Activated CD4-positive, alpha-beta T cell treated with anti-CD3 and anti-CD28 coated beads, Interleukin-2, amount 50 U/mL, for 16 hours (primary cell): ENCODE results near the gene RASAL3.
"Not testable (repeated sequence)": the region's sequence is repeated elsewhere in the genome, so short reads cannot be mapped to it uniquely, and the experiment has no call there.

ENCODE experiments used
- DNase-seq: peaks from one replicate; pipeline ENCODE4 v3.0.0-alpha.2; 2020

RASAL3 gene

DNA sequence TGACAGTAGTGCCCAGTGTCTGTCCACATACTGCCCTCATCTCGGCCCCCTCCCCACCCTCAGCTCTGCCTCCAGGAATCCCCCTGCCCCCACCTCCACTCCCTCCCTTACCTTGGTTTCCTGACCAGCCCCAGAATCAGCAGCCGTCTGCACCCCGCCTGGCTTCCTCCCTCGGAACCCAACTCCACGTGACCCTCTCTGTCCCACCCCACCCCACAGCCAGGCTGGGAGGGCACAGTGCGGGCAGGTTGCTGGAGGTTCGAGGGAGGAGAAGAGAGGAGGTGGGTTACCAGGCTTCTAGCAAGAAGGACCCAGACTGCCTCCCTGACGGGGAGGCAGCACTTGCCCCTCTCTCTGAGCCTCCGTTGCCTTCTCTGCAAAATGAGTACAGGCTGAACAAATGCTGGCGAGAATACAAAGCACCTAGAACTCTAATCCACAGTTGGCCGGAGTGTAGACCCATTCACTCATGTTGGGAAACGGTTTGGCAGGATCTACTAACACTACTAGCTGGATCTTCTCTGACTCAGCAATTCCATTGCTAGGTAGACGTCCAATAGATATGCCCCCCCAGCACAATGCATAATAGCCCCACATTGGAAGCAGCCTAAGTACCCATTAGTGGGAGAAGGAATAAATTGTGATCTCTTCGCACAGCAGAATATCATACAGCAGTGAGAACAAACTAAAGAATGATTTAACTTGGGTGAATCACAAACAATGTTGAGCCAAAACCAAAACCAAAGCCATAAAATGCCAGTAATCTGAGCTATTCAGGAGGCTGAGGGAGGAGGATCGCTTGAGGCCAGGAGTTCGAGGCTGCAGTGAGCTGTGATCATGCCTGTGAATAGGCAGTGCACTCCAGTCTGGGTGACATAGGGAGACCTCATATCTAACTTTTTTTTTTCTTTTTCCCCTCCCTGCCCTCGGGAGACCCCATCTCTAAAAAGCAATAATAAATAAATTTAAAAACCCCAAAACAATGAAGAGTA, at the start of gene RASAL3:
Gene RASAL3 (minus strand): TSS at position 151 of the 992 bp plus-strand sequence. CDS start 186 bp downstream, outside the sequence.
- DNase-seq = peak; percentile 84

- no peak for DNase-seq
Observed at GRCh38 chr19:15511671-15512424, 47.5 kb upstream of the RASAL3 start.

- no peak for DNase-seq
Observed at GRCh38 chr19:15508035-15508710, 43.8 kb upstream of the RASAL3 start, which contains the start of gene CYP4F22. TSS of gene CYP4F22 (plus strand) at chr19:15508525. CDS start at chr19:15525337, 16,812 bp downstream.

DNA sequence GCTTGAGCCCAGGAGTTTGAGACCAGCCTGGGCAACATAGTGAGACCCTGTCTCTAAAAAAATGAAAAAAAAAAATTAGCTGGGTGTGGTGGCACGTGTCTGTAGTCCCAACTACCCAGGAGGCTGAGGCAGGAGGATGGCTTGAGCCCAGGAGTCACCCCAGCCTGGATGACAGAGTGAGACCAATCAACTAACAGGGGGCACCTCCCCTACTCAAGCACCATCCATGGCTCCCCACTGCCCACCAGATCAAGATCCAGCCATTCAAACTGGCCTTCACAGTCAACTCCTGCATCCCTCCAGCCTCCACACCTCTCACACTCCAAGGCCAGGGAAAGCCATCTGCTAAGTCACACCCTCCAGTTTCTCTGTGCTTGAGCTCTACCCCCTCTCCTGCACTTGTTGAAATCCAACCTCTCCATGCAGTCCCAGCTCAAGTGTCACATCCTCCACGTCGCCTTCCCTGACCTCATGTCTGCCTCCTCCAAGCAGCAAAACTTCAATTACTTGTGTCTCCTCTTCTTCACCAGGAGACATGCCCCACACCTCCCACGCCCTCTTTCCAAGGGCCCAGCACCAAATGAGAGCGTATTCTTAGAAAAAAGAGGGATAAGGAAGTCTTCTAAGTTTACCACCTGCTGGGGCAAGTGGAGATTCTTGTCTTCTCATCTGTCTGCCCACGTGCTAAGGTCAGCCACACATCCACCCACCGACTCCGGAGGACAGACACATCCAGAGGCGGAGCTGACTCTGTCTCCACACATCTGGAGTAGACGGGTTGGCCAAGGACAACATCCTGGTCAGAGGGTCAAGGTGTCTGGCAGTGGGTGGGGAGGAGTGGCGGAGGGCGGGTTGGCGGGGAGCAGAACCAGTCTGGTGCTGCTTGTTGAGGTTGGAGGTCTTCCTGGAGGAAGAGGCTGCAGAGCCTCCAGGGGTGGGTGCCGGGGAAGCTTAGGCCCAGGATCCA, 43.0 kb upstream of the RASAL3 start:
- DNase-seq = no peak

DNA sequence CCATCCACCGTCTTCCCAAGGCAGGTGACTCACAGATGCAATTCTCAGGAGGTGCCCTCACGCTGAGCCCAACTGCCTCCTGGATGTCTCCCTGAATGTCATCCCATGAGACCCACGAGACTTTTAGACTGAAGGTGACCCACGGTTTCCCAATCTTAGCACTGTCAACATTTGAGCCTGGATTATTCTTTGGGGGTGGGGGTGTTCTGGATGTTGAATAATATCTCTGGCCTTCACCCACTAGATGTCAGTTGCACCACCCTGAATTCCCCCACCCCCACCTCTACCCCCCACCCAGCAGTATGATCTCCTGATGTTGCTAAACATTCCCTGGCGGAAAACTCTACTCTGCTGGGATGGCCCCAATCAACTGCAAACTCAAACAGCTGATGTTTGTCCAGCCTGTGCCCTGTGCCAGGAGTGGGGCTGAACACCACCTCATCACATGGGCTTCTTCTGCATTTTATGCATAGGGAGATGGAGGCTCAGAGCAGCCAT, 41.8 kb upstream of the RASAL3 start:
- DNase-seq = no peak

DNA sequence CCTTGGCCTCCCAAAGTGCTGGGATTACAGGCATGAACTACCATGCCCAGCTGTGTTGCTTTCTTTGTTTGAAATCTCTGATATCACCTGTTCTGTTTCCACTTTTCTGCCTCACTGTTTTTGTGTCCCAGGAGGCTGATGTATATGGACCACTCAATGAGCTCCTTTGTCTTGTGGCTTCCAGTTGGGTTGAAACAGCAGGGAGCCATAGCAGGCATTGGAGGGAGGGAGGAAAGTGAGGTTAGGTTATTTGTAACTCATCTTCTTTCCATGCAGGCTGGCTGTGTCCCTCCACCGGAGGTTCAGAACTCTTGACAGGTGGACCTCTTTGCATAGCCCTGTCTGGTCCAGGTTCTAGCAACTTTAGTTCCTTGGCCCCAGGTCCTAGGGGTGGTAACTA, 37.9 kb upstream of the RASAL3 start:
- DNase-seq = no peak

DNA sequence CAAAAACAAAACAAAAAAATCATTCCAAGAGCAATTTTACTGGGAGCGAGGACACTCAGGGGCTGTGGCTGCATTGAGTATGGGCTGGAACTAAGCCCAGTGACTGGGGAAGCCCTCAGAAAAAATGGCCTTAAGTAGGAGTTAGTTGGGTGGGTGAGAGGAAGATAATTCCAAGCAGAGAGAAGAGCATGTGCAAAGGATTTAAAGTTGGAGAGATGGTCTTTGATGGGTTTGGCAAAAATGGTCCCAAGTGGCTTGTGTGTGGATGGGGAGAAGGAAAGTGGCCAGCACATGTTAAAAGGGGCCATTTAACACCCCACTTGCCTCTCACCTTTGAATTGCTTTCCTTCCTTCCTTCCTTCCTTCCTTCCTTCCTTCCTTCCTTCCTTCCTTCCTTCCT, 37.3 kb upstream of the RASAL3 start:
- DNase-seq = no peak

- DNase-seq = no peak
Observed at GRCh38 chr19:15498910-15499309, 34.6 kb upstream of the RASAL3 start.

DNA sequence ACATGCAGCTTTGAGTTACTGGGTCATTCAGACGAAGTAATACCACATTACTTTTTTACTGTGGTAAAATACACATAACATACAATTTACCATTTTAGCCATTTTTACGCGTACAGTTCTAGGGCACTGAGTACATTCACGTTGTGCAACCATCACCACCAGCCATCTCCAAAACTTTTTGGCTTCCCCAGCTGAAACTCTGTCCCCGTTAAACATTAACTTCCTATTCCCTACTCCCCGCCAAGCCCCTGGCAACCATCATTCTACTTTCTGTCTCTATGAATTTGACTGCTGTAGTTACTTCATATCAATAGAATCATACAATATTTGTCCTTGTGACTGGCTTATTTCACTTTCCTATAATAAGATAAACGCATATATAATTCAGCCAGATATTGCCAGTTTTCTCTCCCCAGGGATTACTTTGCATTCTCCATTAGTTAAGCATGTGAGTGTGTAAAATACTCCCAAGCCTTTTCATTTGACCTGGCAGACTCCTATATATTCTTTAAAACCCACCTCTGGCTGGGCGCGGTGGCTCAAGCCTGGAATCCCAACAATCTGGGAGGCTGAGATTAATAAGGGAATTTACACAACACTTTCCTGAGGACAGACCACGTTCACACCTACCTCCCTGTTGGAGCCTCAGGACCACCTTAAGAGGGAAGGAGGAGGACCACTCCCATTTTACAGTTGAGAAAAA, 34.0 kb upstream of the RASAL3 start:
- no peak for DNase-seq

DNA sequence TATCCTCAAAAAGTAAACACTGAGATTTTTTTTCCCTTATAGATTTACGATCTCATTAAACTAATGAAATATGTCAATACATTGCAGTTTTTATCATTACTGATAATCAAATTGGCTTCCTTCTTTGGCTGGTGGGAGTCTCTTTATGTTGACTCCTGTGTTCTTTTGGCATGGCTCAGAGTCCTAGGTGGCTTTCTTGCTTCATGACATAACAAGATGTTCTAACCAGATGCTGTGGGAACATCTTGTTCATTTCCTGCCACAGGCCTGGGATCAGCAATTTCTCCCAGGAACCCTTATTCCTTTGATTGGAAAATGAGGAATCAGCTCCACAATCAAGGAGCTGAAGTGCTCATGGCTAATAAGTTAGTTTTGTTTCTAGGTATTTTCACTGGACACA, 30.8 kb upstream of the RASAL3 start:
- DNase-seq = no peak

GRCh38 chr19:15488489-15489226, 24.3 kb upstream of the RASAL3 start:
- DNase-seq = no peak

DNA sequence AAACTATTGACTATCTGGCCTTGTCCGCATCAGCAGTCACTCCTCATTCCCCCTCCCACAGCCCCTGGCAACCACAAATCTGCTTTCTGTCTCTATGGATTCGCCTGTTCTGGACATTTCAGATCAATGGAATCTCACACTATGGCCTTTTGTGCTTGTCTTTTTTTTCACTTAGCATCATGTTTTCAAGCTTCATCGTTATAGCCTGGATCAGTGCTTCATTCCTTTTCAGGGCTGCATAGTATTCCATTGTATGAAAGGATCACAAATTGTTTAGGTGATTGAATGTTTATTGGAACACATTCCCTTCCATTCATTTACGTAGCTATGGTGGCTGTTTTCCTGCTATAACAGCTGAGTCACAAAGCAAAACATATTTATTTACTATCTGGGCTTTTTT, 22.7 kb upstream of the RASAL3 start:
- DNase-seq = no peak

DNA sequence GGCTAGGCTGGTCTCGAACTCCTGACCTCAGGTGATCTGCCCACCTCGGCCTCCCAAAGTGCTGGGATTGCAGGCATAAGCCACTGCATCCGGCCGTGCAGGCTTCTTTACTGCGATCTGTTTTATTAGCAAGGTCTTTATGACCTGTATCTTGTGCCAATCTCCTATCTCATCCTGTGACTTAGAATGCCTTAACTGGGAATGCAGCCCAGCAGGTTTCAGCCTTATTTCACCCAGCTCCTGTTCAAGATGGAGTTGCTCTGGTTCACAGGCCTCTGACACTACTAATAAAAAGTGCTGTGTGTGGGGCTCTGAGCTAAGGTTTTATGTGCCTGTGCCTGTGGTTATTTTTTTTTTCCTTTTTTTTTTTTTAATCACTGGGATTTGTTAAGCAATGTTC, 21.4 kb upstream of the RASAL3 start:
- not testable (repeated sequence) for DNase-seq

GRCh38 chr19:15480996-15481395, 16.7 kb upstream of the RASAL3 start:
- DNase-seq = not testable (repeated sequence)

DNA sequence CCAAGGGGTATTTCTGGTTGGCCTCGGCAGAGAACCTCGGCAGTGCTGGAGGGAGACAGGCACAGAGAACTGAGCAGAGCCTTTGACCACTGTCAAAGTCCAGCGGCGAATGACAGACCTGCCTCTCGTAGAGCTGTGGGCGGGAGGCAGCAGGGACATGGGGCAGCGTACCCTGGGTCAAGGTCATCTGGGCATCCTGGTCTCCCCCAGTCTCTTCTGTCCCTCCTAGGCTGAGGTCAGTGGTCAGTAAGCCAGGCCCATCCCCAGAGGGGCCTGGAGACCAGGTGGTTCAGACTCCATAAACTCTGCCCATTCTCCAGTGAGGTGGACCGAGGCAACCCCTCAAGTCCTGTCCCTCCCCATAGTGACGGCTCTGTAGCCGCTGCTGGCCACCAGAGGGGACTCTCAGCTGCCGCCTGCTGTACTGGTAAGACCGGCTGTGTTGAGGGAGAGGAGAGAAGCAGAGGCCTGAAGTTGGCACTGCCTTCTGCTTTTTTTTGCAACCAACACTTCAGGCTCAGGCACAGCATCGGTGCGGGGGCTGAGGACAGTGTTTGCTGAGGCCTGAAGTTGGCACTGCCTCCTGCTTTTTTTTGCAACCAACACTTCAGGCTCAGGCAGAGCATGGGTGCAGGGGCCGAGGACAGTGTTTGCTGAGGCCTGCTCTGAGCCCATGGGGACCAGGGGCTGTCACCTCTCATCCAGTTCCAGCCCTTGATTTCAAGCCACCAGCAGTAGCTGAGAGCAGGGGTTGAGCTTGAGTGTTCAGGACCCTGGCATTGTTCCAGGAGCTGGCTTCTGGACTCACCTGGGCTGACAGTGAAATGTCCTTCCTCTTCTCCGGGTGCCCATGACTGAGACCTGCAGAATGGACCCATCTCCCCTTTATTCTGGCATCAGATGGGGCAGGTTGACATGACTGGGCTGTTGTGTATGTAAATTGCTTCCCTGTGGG, 15.3 kb upstream of the RASAL3 start, which contains the start of gene PGLYRP2:
Gene PGLYRP2 (minus strand): TSS at position 111 of the 955 bp plus-strand sequence. CDS start 130 bp downstream, outside the sequence.
- no peak for DNase-seq

DNA sequence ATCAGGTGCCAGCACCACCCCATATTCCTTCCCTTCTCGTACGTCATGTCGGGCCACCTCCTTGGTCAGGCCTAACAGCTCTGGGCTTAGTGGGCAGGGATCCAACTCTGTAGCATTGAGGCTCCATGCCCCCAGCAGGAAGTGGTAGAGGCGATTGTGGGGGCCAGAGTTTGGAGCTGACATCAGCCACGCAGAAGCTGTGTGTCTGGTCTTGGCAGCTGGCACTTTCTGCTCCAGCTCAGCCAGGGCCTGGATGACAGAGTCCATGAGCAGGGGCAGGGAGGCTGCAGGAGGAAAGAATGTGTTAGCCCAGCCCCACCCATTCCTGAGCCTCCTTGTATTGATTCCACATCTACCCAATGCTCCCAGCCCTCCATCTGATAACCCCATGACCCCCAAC, 12.0 kb upstream of the RASAL3 start:
- DNase-seq = no peak

- DNase-seq = no peak
Observed at GRCh38 chr19:15475611-15476010, 11.3 kb upstream of the RASAL3 start.

GRCh38 chr19:15475169-15475568, 10.8 kb upstream of the RASAL3 start:
- DNase-seq = no peak

DNA sequence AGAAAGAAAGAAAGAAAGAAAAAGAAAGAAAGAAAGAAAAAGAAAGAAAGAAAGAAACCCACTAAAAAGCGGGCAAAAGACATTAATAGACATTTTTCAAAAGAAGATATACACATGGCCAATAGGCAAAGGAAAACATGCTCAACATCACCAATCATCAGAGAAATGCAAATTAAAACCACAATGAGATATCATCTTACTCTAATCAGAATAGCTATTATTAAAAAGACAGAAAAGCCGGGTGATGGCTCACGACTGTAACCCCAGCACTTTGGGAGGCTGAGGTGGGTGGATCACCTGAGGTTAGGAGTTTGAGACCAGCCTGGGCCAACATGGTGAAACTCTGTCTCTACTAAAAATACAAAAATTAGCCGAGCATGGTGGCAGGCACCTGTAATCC, 9.5 kb upstream of the RASAL3 start:
- not testable (repeated sequence) for DNase-seq
